ENCODE results near the gene FLAD1. TPM values are rescaled to one million over a fixed set of nuclear protein-coding genes. Genes with fewer than 3 reads are reported as not detected.

Gene FLAD1
- total and polyA plus RNA-seq, 2 of the 8 experiments (the other 6 are each of a cell fraction or from before 2014, with no cell fraction given) = 104 to 143 TPM

DNA sequence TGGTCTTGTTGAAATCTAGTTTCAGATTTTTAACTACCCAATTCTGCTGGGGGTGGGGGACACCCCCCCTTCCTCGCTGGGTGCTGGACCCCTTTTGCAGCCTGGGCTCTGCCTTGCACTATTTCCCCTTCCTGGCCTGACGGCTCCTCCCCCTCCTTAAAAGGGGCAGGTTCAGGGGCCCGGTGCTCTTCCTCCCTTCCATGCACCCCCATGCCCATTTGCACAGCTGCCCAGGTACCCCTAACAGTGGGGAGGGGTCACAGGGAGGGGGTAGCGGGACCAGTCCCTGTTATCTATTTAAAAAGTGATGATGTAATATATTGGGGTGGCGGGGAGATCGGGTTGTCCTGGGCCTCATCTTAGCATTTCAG is 34.8 kb downstream of the FLAD1 start (continued):
- TF ChIP-seq, protein P1, sequence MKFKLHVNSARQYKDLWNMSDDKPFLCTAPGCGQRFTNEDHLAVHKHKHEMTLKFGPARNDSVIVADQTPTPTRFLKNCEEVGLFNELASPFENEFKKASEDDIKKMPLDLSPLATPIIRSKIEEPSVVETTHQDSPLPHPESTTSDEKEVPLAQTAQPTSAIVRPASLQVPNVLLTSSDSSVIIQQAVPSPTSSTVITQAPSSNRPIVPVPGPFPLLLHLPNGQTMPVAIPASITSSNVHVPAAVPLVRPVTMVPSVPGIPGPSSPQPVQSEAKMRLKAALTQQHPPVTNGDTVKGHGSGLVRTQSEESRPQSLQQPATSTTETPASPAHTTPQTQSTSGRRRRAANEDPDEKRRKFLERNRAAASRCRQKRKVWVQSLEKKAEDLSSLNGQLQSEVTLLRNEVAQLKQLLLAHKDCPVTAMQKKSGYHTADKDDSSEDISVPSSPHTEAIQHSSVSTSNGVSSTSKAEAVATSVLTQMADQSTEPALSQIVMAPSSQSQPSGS (IDR thresholded peaks at IDR 0.05; ENCODE audit: low read length) = no peak
- no peak for TF ChIP-seq YY1 (IDR thresholded peaks at IDR 0.05; ENCODE audit: low read depth, low read length)
- TF ChIP-seq, protein P2, sequence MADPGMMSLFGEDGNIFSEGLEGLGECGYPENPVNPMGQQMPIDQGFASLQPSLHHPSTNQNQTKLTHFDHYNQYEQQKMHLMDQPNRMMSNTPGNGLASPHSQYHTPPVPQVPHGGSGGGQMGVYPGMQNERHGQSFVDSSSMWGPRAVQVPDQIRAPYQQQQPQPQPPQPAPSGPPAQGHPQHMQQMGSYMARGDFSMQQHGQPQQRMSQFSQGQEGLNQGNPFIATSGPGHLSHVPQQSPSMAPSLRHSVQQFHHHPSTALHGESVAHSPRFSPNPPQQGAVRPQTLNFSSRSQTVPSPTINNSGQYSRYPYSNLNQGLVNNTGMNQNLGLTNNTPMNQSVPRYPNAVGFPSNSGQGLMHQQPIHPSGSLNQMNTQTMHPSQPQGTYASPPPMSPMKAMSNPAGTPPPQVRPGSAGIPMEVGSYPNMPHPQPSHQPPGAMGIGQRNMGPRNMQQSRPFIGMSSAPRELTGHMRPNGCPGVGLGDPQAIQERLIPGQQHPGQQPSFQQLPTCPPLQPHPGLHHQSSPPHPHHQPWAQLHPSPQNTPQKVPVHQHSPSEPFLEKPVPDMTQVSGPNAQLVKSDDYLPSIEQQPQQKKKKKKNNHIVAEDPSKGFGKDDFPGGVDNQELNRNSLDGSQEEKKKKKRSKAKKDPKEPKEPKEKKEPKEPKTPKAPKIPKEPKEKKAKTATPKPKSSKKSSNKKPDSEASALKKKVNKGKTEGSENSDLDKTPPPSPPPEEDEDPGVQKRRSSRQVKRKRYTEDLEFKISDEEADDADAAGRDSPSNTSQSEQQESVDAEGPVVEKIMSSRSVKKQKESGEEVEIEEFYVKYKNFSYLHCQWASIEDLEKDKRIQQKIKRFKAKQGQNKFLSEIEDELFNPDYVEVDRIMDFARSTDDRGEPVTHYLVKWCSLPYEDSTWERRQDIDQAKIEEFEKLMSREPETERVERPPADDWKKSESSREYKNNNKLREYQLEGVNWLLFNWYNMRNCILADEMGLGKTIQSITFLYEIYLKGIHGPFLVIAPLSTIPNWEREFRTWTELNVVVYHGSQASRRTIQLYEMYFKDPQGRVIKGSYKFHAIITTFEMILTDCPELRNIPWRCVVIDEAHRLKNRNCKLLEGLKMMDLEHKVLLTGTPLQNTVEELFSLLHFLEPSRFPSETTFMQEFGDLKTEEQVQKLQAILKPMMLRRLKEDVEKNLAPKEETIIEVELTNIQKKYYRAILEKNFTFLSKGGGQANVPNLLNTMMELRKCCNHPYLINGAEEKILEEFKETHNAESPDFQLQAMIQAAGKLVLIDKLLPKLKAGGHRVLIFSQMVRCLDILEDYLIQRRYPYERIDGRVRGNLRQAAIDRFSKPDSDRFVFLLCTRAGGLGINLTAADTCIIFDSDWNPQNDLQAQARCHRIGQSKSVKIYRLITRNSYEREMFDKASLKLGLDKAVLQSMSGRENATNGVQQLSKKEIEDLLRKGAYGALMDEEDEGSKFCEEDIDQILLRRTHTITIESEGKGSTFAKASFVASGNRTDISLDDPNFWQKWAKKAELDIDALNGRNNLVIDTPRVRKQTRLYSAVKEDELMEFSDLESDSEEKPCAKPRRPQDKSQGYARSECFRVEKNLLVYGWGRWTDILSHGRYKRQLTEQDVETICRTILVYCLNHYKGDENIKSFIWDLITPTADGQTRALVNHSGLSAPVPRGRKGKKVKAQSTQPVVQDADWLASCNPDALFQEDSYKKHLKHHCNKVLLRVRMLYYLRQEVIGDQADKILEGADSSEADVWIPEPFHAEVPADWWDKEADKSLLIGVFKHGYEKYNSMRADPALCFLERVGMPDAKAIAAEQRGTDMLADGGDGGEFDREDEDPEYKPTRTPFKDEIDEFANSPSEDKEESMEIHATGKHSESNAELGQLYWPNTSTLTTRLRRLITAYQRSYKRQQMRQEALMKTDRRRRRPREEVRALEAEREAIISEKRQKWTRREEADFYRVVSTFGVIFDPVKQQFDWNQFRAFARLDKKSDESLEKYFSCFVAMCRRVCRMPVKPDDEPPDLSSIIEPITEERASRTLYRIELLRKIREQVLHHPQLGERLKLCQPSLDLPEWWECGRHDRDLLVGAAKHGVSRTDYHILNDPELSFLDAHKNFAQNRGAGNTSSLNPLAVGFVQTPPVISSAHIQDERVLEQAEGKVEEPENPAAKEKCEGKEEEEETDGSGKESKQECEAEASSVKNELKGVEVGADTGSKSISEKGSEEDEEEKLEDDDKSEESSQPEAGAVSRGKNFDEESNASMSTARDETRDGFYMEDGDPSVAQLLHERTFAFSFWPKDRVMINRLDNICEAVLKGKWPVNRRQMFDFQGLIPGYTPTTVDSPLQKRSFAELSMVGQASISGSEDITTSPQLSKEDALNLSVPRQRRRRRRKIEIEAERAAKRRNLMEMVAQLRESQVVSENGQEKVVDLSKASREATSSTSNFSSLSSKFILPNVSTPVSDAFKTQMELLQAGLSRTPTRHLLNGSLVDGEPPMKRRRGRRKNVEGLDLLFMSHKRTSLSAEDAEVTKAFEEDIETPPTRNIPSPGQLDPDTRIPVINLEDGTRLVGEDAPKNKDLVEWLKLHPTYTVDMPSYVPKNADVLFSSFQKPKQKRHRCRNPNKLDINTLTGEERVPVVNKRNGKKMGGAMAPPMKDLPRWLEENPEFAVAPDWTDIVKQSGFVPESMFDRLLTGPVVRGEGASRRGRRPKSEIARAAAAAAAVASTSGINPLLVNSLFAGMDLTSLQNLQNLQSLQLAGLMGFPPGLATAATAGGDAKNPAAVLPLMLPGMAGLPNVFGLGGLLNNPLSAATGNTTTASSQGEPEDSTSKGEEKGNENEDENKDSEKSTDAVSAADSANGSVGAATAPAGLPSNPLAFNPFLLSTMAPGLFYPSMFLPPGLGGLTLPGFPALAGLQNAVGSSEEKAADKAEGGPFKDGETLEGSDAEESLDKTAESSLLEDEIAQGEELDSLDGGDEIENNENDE (IDR thresholded peaks at IDR 0.05; ENCODE audit: insufficient replicate concordance, low read length) = no peak
- no peak for TF ChIP-seq KDM1A (IDR thresholded peaks at IDR 0.05; ENCODE audit: borderline replicate concordance, low read length)
- no peak for TF ChIP-seq PHF8 (conservative IDR thresholded peaks at IDR 0.05; ENCODE audit: low read depth, low read length)
- no peak for TF ChIP-seq TBP (IDR thresholded peaks at IDR 0.05; ENCODE audit: low read depth, low read length)
- no peak for TF ChIP-seq NANOG (IDR thresholded peaks at IDR 0.05; ENCODE audit: insufficient read depth, low read depth, low read length, poor library complexity, severe bottlenecking)
- TF ChIP-seq SP4 (IDR thresholded peaks at IDR 0.05; ENCODE audit: low read length) = no peak
- TF ChIP-seq CEBPB (IDR thresholded peaks at IDR 0.05; ENCODE audit: low read depth, low read length) = no peak

Data from H1 (cell line).